ENCODE data around the gene CD99. TPM values are rescaled to one million over a fixed set of nuclear protein-coding genes. Genes with fewer than 3 reads are reported as not detected.
"Not testable (repeated sequence)": the region's sequence is repeated elsewhere in the genome, so short reads cannot be mapped to it uniquely, and the experiment has no call there.

CD99 gene
- total and polyA plus RNA-seq, 4 donors, result 49.9 to 165 (median 102) TPM

DNA sequence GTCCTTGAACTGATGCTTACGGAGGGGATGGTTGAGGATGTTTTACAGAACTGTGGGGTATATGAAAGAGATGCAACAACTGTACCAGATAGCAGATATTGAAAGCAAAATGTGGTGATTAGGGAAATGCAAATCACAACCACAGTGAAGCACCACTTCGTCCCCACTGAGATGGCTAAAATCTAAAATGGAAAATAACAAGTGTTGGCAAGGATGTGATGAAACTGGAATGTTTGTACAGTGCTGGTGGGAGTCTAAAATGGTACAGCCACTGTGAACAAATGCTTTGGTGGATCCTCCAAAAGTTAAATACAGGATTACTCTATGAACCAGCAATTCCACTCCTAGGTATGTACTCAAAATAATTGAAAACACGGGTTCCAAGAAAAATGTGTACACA is 83.7 kb downstream of the CD99 start:
- H3K4me1 ChIP-seq (ENCODE audit: control insufficient read depth in 4 of 4, insufficient read depth in 4 of 4, low read length in 3 of 4), result no peaks in the 10 kb centered on the region
- no peak overlapping the region for H3K27ac ChIP-seq (ENCODE audit: low read depth in 1 of 2, low read length in 2 of 2)
- WGBS, result 97% methylated on average over 3 of the region's 3 CpGs
- H3K27me3 ChIP-seq (ENCODE audit: control insufficient read depth in 4 of 4, insufficient read depth in 4 of 4, low read length in 3 of 4), result no peaks in the 10 kb centered on the region
- no peak overlapping the region for H3K9ac ChIP-seq (ENCODE audit: low read depth in 1 of 2, low read length in 2 of 2)
- H3K36me3 ChIP-seq (ENCODE audit: control insufficient read depth in 4 of 4, insufficient read depth in 3 of 4, low read depth in 1 of 4, low read length in 3 of 4), result no peaks in the 10 kb centered on the region
- H3K4me3 ChIP-seq (ENCODE audit: low read depth in 1 of 3, low read length in 3 of 3), result no peak overlapping the region
- peaks cover 0 to 4% (median 2%) of the 10 kb centered on the region in 4 donors for H3K9me3 ChIP-seq (ENCODE audit: control insufficient read depth in 4 of 4, low read length in 3 of 4)
- no peak for DNase-seq (ENCODE audit: low spot score)
- TF ChIP-seq TAF1 (conservative IDR thresholded peaks at IDR 0.05), result no peak
- no peak for TF ChIP-seq YY1 (IDR thresholded peaks at IDR 0.05)
- TF ChIP-seq GABPA (IDR thresholded peaks at IDR 0.05 in 1 of 2, conservative IDR thresholded peaks at IDR 0.05 in 1 of 2), result no peak
- TF ChIP-seq, protein P1, sequence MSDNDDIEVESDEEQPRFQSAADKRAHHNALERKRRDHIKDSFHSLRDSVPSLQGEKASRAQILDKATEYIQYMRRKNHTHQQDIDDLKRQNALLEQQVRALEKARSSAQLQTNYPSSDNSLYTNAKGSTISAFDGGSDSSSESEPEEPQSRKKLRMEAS (IDR thresholded peaks at IDR 0.05), result no peak
- no peak for TF ChIP-seq FOXA2 (IDR thresholded peaks at IDR 0.05)
- no peak for TF ChIP-seq RAD21 (IDR thresholded peaks at IDR 0.05)
- TF ChIP-seq, protein P2, sequence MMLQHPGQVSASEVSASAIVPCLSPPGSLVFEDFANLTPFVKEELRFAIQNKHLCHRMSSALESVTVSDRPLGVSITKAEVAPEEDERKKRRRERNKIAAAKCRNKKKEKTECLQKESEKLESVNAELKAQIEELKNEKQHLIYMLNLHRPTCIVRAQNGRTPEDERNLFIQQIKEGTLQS (IDR thresholded peaks at IDR 0.05), result no peak
- no peak for TF ChIP-seq FOXA1 (IDR thresholded peaks at IDR 0.05)
- no peak for TF ChIP-seq HNF4G (IDR thresholded peaks at IDR 0.05)
- TF ChIP-seq RXRA (IDR thresholded peaks at IDR 0.05), result no peak
- TF ChIP-seq HNF4A (conservative IDR thresholded peaks at IDR 0.05), result no peak

DNA sequence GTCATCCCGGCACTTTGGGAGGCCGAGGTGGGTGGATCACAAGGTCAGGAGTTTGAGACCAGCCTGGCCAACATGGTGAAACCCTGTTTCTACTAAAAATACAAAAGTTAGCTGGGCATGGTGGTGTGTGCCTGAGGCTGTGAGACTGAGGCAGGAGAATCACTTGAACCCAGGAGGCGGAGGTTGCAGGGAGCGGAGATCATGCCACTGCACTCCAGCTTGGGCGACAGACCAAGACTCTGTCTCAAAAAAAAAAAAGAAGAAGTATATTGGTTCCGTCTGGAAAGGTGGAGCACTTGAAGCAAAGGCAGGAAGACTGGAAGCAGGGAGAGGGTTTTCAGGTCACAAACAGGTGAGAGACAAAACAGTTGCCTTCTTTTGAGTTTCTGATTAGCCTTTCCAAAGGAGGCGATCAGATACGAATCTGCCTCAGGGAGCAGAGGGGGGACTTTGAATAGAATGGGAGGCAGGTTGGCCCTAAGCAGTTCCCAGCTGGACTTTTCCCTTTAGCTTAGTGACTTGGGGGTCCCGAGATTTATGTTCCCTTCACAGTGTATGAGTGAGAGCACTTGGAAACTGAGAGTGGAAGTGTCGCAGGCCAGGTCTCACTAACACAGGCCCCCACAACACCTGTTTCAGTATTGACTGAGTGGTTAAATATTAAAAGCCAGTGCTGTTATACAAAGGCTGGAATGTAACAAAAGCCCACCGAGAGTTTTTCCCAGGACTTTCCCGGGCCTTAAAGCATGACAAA is 89.6 kb downstream of the CD99 start:
- not testable (repeated sequence) for H3K9ac ChIP-seq (ENCODE audit: low read depth in 1 of 2, low read length in 2 of 2); H3K36me3 ChIP-seq (ENCODE audit: control insufficient read depth in 4 of 4, insufficient read depth in 3 of 4, low read depth in 1 of 4, low read length in 3 of 4); H3K9me3 ChIP-seq (ENCODE audit: control insufficient read depth in 4 of 4, low read length in 3 of 4); H3K4me3 ChIP-seq (ENCODE audit: low read depth in 1 of 3, low read length in 3 of 3); H3K27me3 ChIP-seq (ENCODE audit: control insufficient read depth in 4 of 4, insufficient read depth in 4 of 4, low read length in 3 of 4); H3K27ac ChIP-seq (ENCODE audit: low read depth in 1 of 2, low read length in 2 of 2); DNase-seq (ENCODE audit: low spot score); H3K4me1 ChIP-seq (ENCODE audit: control insufficient read depth in 4 of 4, insufficient read depth in 4 of 4, low read length in 3 of 4)
- TF ChIP-seq FOXA2 (IDR thresholded peaks at IDR 0.05), result peak; percentile 10
- WGBS, result 51% methylated on average over 12 of the region's 12 CpGs

DNA sequence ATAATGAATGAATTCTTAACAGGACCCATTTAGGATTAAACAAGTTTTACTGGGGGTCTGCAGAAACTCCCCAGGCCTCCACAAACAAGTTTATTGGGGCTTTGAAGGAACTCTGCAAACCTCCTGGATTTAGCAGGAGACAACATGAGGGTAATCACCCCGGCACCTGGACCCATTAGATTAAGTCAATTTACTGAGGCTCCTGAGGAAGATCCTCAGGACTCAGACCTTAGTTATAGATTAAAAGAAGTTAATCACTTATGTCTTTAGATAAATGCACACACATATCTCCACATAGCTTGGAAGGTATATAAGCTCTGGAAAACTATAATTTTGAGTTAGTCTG is 90.1 kb downstream of the CD99 start:
- WGBS, result 49% methylated on average over 1 of the region's 1 CpG
- H3K27ac ChIP-seq (ENCODE audit: low read depth in 1 of 2, low read length in 2 of 2), result no peak overlapping the region

More for the DNA sequence above, 90.1 kb downstream of the CD99 start:
- Histone ChIP-seq H3K27me3 (ENCODE audit: control insufficient read depth in 4 of 4, insufficient read depth in 4 of 4, low read length in 3 of 4) (no peaks in the 10 kb centered on the region), H3K9me3 (ENCODE audit: control insufficient read depth in 4 of 4, low read length in 3 of 4) (no peaks in the 10 kb centered on the region), H3K36me3 (ENCODE audit: control insufficient read depth in 4 of 4, insufficient read depth in 3 of 4, low read depth in 1 of 4, low read length in 3 of 4) (no peaks in the 10 kb centered on the region), H3K9ac (ENCODE audit: low read depth in 1 of 2, low read length in 2 of 2) (no peak overlapping the region), H3K4me3 (ENCODE audit: low read depth in 1 of 3, low read length in 3 of 3) (no peak overlapping the region), H3K4me1 (ENCODE audit: control insufficient read depth in 4 of 4, insufficient read depth in 4 of 4, low read length in 3 of 4) (peaks cover 0 to 3% (median 0%) of the 10 kb centered on the region in 4 donors)
- no peak for DNase-seq (ENCODE audit: low spot score)
- TF ChIP-seq HNF4A (conservative IDR thresholded peaks at IDR 0.05), result no peak
- no peak for TF ChIP-seq FOXA2 (IDR thresholded peaks at IDR 0.05)
- no peak for TF ChIP-seq YY1 (IDR thresholded peaks at IDR 0.05)
- no peak for TF ChIP-seq RXRA (IDR thresholded peaks at IDR 0.05)
- no peak for TF ChIP-seq SP1 (IDR thresholded peaks at IDR 0.05)
- no peak for TF ChIP-seq RAD21 (IDR thresholded peaks at IDR 0.05)
- TF ChIP-seq NR2F2 (IDR thresholded peaks at IDR 0.05), result no peak
- TF ChIP-seq, protein P3, sequence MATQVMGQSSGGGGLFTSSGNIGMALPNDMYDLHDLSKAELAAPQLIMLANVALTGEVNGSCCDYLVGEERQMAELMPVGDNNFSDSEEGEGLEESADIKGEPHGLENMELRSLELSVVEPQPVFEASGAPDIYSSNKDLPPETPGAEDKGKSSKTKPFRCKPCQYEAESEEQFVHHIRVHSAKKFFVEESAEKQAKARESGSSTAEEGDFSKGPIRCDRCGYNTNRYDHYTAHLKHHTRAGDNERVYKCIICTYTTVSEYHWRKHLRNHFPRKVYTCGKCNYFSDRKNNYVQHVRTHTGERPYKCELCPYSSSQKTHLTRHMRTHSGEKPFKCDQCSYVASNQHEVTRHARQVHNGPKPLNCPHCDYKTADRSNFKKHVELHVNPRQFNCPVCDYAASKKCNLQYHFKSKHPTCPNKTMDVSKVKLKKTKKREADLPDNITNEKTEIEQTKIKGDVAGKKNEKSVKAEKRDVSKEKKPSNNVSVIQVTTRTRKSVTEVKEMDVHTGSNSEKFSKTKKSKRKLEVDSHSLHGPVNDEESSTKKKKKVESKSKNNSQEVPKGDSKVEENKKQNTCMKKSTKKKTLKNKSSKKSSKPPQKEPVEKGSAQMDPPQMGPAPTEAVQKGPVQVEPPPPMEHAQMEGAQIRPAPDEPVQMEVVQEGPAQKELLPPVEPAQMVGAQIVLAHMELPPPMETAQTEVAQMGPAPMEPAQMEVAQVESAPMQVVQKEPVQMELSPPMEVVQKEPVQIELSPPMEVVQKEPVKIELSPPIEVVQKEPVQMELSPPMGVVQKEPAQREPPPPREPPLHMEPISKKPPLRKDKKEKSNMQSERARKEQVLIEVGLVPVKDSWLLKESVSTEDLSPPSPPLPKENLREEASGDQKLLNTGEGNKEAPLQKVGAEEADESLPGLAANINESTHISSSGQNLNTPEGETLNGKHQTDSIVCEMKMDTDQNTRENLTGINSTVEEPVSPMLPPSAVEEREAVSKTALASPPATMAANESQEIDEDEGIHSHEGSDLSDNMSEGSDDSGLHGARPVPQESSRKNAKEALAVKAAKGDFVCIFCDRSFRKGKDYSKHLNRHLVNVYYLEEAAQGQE (IDR thresholded peaks at IDR 0.05), result no peak
- TF ChIP-seq, protein P2 (IDR thresholded peaks at IDR 0.05), result no peak

Measured in liver (tissue), 9 donors.